GM21825 (cell line): ENCODE data around the gene SGMS1.
"Not testable (repeated sequence)": the region's sequence is repeated elsewhere in the genome, so short reads cannot be mapped to it uniquely, and the experiment has no call there.

Experiments
- ATAC-seq: cut with Tn5 transposase; IDR thresholded peaks from one replicate; pipeline ENCODE4 v1.9.1; 2021; ENCODE audit warnings: mild to moderate bottlenecking, moderate library complexity; ENCODE audit not compliant: unreplicated experiment

Gene SGMS1

DNA sequence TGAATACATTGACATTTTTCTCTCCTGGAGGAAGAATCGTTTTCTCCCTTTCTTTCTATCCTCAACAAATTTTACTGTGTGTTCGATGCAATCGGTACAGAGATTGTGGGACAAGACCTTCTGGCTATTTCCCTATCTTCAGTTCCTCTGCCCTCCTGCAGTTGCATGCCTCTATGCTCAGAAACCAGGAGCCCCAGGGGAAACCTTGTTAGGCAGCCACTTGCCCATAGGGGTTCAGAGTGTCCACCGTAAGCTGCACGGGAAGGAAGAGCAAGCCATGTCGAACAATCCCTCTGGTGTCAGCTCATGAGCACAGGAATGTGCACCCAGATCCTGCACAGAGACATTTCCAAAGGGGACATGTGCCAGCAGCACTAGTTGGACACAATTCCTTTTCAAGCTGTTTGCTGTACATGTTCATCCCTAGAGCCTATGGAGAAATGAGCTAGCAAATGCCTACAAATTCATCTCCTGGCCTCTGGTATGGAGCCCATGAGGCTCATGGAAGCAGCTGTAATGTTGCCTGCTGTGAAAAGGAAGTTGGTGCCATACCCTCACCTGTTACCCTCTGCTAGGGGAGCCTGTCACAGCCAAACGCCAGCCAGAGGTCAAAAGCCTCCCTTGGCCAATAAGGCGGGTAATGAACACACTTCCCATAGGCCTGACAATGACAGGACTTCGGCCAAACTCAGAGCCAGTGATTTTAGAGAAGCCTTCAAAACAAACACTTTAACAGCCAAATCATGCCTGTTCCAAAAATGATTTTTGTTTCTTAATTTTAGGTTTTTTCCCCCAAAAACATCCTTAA is 336.6 kb downstream of the SGMS1 start:
- no peak for ATAC-seq

DNA sequence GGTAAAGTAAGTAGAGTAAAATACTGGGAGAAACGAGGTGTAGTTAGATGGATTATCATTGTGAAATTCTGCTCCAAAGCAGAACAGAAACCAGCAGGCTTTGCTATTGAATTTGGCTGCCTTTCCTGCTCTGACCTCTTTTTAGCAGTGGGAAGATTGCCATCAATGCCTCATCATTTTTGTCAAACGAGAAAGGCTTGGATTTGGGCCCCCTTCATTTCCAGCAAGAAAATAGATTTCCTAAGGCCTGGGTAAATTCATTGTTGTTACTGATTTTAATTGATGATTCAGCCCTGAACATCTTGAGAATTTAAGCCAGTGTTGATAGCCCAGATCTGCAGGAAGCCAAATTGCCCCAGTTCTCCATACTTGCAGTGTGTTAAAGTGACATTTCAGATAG is 337.2 kb downstream of the SGMS1 start:
- ATAC-seq, result no peak

DNA sequence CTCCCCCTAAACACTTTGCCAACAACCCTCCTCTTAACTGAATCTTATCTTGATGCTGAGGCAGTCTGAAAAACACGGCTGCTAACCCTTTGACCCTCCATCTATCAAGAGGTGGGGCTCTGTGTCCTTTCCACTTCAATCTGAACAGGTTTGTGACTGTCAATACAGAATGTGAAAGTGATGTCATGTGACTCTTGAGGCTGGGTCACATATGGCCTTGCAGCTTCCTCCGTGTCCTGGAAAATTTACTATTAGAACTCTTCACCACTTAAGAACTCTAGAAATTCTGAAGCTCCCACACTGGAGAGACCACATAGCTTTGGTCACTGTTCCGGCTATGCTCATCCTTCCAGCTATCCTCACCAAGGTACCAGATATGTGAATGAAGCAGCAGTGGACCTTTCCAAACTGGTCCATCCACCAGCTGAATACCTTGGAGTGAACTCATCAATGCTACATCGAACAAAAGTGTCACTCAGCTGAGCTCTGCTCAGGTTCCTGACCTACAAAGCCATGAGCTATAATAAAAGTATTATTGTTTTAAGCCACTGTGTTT is 341.7 kb downstream of the SGMS1 start:
- no peak for ATAC-seq

GRCh38 chr10:50281210-50281966 is 342.4 kb downstream of the SGMS1 start:
- ATAC-seq, result no peak

GRCh38 chr10:50280049-50280841 is 343.5 kb downstream of the SGMS1 start:
- ATAC-seq, result no peak

GRCh38 chr10:50279489-50279888 is 344.3 kb downstream of the SGMS1 start:
- ATAC-seq, result no peak

GRCh38 chr10:50275650-50276235 is 348.0 kb downstream of the SGMS1 start:
- ATAC-seq, result peak; percentile 81

- no peak for ATAC-seq
These were observed 351.2 kb downstream of the SGMS1 start for GRCh38 chr10:50272531-50272930.

GRCh38 chr10:50271564-50272250 is 352.0 kb downstream of the SGMS1 start:
- ATAC-seq, result no peak

DNA sequence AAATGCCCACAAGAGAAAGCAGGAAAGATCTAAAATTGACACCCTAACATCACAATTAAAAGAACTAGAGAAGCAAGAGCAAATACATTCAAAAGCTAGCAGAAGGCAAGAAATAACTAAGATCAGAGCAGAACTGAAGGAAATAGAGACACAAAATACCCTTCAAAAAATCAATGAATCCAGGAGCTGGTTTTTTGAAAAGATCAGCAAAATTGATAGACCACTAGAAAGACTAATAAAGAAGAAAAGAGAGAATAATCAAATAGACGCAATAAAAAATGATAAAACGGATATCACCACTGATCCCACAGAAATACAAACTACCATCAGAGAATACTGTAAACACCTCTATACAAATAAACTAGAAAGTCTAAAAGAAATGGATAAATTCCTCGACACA is 355.9 kb downstream of the SGMS1 start:
- not testable (repeated sequence) for ATAC-seq

GRCh38 chr10:50262625-50263024 is 361.1 kb downstream of the SGMS1 start:
- not testable (repeated sequence) for ATAC-seq

- peak; percentile 99 for ATAC-seq
These were observed 362.9 kb downstream of the SGMS1 start for GRCh38 chr10:50260791-50261281.
